HEK293 (cell line): ENCODE measurements around the gene PRKAB1.

ENCODE experiments used
- CTCF ChIA-PET: fragments of 350-600 bp; formaldehyde crosslinking; extraction: SDS; loops from one replicate; lab custom pipeline; 2021; ENCODE audit warnings: antibody characterized with exemption; lab: Yijun Ruan, JAX
- POLR2A ChIA-PET: fragments of 300-600 bp; formaldehyde crosslinking; extraction: SDS; loops from one replicate; lab custom pipeline; 2020; ENCODE audit warnings: antibody characterized with exemption, inconsistent platforms; lab: Yijun Ruan, JAX
- H3K27ac ChIP-seq: fragments of 200-500 bp; sonication (Bioruptor generic); 2 replicates; pipeline ENCODE4 v1.5.1; 2014; ENCODE audit warnings: low read depth, low read length, control low read depth, inconsistent platforms; ENCODE audit errors: extremely low read depth
- H3K36me3 ChIP-seq, 2 experiments: fragments of 200-500 bp in 1 of 2; sonication (Bioruptor generic) in 1 of 2; 1 replicate in 1 of 2; 2 replicates in 1 of 2; pipeline ENCODE4 v1.5.1; 2014 to 2017; ENCODE audit warnings: inconsistent platforms in 2 of 2, low read length in 2 of 2; ENCODE audit not compliant: control insufficient read depth in 2 of 2, insufficient read depth in 1 of 2
- H3K4me1 ChIP-seq: fragments of 200-500 bp; sonication (Bioruptor generic); 2 replicates; pipeline ENCODE4 v1.5.1; 2014; ENCODE audit warnings: mild to moderate bottlenecking, low read length, inconsistent platforms; ENCODE audit not compliant: control insufficient read depth, insufficient read depth
- H3K4me3 ChIP-seq: 2 replicates; pipeline ENCODE4 v1.5.1; 2011; ENCODE audit warnings: low read depth, mild to moderate bottlenecking, control low read depth, low read length, moderate library complexity
- H3K9me3 ChIP-seq: fragments of 200-500 bp; sonication (Bioruptor generic); 2 replicates; pipeline ENCODE4 v1.5.1; 2014; ENCODE audit warnings: low read depth, low read length, inconsistent platforms; ENCODE audit not compliant: control insufficient read depth, insufficient read depth
- HOXA7 ChIP-seq: sonication (generic); formaldehyde crosslinking; IDR thresholded peaks from 2 replicates; pipeline ENCODE4 v1.8.1; 2022; ENCODE audit warnings: missing genetic modification reagents, borderline replicate concordance
- KLF16 ChIP-seq: fragments of 450-650 bp; formaldehyde crosslinking; IDR thresholded peaks from 2 replicates; pipeline ENCODE4 v1.5.1; 2017; ENCODE audit warnings: missing biosample characterization, missing genetic modification characterization
- KLF7 ChIP-seq: fragments of 450-650 bp; formaldehyde crosslinking; IDR thresholded peaks from 2 replicates; pipeline ENCODE4 v1.5.1; 2016; ENCODE audit warnings: missing biosample characterization, missing genetic modification characterization, borderline replicate concordance
- WT1 ChIP-seq: fragments of 450-650 bp; formaldehyde crosslinking; IDR thresholded peaks from 2 replicates; pipeline ENCODE4 v1.5.1; 2016; ENCODE audit warnings: missing biosample characterization, missing genetic modification characterization
- ZEB2 ChIP-seq: fragments of 450-650 bp; formaldehyde crosslinking; IDR thresholded peaks from 2 replicates; pipeline ENCODE4 v1.5.1; 2016; ENCODE audit warnings: missing biosample characterization, missing genetic modification characterization
- ZNF184 ChIP-seq: fragments of 450-650 bp; IDR thresholded peaks from 2 replicates; pipeline ENCODE4 v1.5.1; 2018; ENCODE audit warnings: missing biosample characterization, mild to moderate bottlenecking, missing genetic modification characterization
- ZNF214 ChIP-seq: fragments of 450-650 bp; formaldehyde crosslinking; IDR thresholded peaks from 2 replicates; pipeline ENCODE4 v1.5.1; 2017; ENCODE audit warnings: missing biosample characterization, mild to moderate bottlenecking, missing genetic modification characterization, borderline replicate concordance
- ZNF266 ChIP-seq: fragments of 450-650 bp; formaldehyde crosslinking; IDR thresholded peaks from 2 replicates; pipeline ENCODE4 v1.5.1; 2016; ENCODE audit warnings: missing biosample characterization, missing genetic modification characterization, low read depth
- ZNF558 ChIP-seq: fragments of 450-650 bp; formaldehyde crosslinking; IDR thresholded peaks from 2 replicates; pipeline ENCODE4 v1.5.1; 2016; ENCODE audit warnings: missing biosample characterization, missing genetic modification characterization
- ZNF560 ChIP-seq: fragments of 450-650 bp; formaldehyde crosslinking; IDR thresholded peaks from 2 replicates; pipeline ENCODE4 v1.5.1; 2017; ENCODE audit warnings: missing biosample characterization, missing genetic modification characterization, borderline replicate concordance
- ZNF621 ChIP-seq: fragments of 450-650 bp; formaldehyde crosslinking; IDR thresholded peaks from 2 replicates; pipeline ENCODE4 v1.5.1; 2017; ENCODE audit warnings: missing biosample characterization, missing genetic modification characterization
- ZNF701 ChIP-seq: fragments of 450-650 bp; formaldehyde crosslinking; IDR thresholded peaks from 2 replicates; pipeline ENCODE4 v1.5.1; 2016; ENCODE audit warnings: missing biosample characterization, missing genetic modification characterization
- ZNF747 ChIP-seq: fragments of 450-650 bp; formaldehyde crosslinking; IDR thresholded peaks from 2 replicates; pipeline ENCODE4 v1.5.1; 2016; ENCODE audit warnings: missing biosample characterization, missing genetic modification characterization
- ZSCAN16 ChIP-seq: fragments of 450-650 bp; formaldehyde crosslinking; IDR thresholded peaks from 2 replicates; pipeline ENCODE4 v1.5.1; 2016; ENCODE audit warnings: missing biosample characterization, missing genetic modification characterization
- TF ChIP-seq, protein P1 (sequence below): fragments of 450-650 bp; formaldehyde crosslinking; IDR thresholded peaks from 2 replicates; pipeline ENCODE4 v1.5.1; 2016; ENCODE audit warnings: missing biosample characterization, missing genetic modification characterization
- TF ChIP-seq, protein P2 (sequence below): fragments of 450-650 bp; formaldehyde crosslinking; IDR thresholded peaks from 2 replicates; pipeline ENCODE4 v1.5.1; 2016; ENCODE audit warnings: missing biosample characterization, missing genetic modification characterization
- TF ChIP-seq, protein P3 (sequence below): fragments of 450-650 bp; formaldehyde crosslinking; IDR thresholded peaks from 2 replicates; pipeline ENCODE4 v1.5.1; 2016; ENCODE audit warnings: missing biosample characterization, missing genetic modification characterization
- TF ChIP-seq, protein P4 (sequence below): fragments of 450-650 bp; formaldehyde crosslinking; IDR thresholded peaks from 2 replicates; pipeline ENCODE4 v1.5.1; 2016; ENCODE audit warnings: missing biosample characterization, missing genetic modification characterization
- TF ChIP-seq, protein P5 (sequence below): fragments of 450-650 bp; formaldehyde crosslinking; IDR thresholded peaks from 2 replicates; pipeline ENCODE4 v1.5.1; 2016; ENCODE audit warnings: missing biosample characterization, missing genetic modification characterization

The PRKAB1 gene

DNA sequence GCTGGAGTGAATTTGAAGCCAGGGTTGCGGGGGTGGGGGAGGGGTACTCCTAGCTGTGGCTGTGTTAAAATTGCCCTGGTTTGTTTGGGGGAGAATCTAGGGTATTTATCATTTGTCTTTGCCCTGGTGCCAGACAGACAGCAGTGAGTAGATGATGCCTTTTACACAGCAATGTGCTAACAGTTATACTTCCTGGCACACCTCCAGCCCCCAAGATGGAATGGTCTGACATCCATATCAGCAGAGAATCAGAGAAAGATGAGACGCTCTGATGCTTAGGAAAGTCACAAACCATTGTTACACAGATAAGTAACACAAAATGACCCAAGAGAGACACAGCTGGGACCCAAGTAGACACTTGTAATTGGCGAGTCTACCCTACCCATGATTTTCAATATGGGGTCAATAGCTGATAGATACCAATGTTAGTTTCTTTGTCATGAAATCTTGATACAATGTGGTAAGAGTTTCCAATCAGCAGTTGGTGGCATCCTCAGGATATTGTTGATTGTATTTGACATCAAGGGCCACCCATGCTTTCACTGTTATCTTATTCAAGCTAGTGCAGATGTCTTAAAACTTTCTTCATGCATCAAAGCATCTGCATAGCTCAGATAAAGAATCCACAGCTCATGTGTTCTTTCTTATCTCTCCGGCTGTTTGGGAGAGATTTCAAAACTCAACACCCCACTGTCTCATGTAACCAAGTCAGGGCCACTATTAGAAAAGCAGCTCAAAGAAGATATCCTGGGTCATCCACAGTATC is 2.6 kb upstream of the PRKAB1 start:
- Histone ChIP-seq H3K4me3 (no peak overlapping the region), H3K36me3 (peaks cover 0 to 8% of the 10 kb centered on the region in 2 experiments; a peak in 2 of 3 replicates), H3K4me1 (no peaks in the 10 kb centered on the region), H3K9me3 (no peaks in the 10 kb centered on the region), H3K27ac (no peak overlapping the region)
- ChIA-PET POLR2A (no interaction called here), CTCF (interaction anchor here (1.4 kb wide), 2 partner anchors 16 to 221 kb away, joined by 4 to 6 read pairs; no protein-coding TSS in a partner anchor)
- no peak for TF ChIP-seq ZNF560 (tag by site-specific recombination)
- no peak for TF ChIP-seq ZNF214 (tag by site-specific recombination)
- no peak for TF ChIP-seq ZNF747 (tag by site-specific recombination)
- TF ChIP-seq, protein P1, sequence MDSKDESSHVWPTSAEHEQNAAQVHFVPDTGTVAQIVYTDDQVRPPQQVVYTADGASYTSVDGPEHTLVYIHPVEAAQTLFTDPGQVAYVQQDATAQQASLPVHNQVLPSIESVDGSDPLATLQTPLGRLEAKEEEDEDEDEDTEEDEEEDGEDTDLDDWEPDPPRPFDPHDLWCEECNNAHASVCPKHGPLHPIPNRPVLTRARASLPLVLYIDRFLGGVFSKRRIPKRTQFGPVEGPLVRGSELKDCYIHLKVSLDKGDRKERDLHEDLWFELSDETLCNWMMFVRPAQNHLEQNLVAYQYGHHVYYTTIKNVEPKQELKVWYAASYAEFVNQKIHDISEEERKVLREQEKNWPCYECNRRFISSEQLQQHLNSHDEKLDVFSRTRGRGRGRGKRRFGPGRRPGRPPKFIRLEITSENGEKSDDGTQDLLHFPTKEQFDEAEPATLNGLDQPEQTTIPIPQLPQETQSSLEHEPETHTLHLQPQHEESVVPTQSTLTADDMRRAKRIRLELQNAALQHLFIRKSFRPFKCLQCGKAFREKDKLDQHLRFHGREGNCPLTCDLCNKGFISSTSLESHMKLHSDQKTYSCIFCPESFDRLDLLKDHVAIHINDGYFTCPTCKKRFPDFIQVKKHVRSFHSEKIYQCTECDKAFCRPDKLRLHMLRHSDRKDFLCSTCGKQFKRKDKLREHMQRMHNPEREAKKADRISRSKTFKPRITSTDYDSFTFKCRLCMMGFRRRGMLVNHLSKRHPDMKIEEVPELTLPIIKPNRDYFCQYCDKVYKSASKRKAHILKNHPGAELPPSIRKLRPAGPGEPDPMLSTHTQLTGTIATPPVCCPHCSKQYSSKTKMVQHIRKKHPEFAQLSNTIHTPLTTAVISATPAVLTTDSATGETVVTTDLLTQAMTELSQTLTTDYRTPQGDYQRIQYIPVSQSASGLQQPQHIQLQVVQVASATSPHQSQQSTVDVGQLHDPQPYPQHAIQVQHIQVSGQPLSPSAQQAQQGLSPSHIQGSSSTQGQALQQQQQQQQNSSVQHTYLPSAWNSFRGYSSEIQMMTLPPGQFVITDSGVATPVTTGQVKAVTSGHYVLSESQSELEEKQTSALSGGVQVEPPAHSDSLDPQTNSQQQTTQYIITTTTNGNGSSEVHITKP (tag by site-specific recombination): 0 out of 2 replicates have a peak, but pooled peaks have one; percentile 24

DNA sequence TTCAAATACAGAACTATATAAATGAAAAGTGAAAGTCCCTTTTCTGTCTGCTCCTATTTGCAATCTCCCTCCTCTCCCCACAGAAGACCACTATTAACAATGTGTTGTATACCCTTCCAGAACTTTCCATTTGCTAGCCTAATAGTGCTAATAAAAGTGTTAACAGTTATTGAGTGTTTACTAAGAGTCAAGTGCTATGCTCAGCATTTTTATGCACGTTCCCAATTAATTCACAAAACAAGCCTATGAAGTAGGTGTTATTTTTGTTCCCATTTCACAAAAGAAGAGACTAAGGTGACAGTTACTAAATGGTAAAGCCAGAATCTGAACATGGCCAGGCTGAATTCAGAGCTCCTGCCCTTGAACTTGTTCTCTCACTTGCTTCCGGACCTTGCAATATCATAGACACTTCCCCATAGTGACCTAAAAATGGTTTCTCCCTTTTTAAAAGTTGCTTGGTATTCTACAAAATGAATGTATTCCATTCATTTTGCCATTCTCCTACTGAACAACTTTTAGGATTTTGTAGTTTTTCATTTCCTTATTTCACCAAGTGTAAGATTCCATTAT is 1.6 kb upstream of the PRKAB1 start:
- Histone ChIP-seq H3K9me3 (no peaks in the 10 kb centered on the region), H3K27ac (no peak overlapping the region), H3K36me3 (peaks cover 4 to 17% of the 10 kb centered on the region in 2 experiments), H3K4me1 (no peaks in the 10 kb centered on the region), H3K4me3 (no peak overlapping the region)
- CTCF ChIA-PET: interaction anchor here (0.7 to 1.4 kb wide), 2 partner anchors 13 to 222 kb away, joined by 4 to 6 read pairs; no protein-coding TSS in a partner anchor
- no peak for TF ChIP-seq KLF16 (tag by site-specific recombination)
- TF ChIP-seq, protein P2, sequence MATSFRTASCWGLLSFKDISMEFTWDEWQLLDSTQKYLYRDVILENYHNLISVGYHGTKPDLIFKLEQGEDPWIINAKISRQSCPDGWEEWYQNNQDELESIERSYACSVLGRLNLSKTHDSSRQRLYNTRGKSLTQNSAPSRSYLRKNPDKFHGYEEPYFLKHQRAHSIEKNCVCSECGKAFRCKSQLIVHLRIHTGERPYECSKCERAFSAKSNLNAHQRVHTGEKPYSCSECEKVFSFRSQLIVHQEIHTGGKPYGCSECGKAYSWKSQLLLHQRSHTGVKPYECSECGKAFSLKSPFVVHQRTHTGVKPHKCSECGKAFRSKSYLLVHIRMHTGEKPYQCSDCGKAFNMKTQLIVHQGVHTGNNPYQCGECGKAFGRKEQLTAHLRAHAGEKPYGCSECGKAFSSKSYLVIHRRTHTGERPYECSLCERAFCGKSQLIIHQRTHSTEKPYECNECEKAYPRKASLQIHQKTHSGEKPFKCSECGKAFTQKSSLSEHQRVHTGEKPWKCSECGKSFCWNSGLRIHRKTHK (tag by site-specific recombination): no peak
- TF ChIP-seq, protein P3, sequence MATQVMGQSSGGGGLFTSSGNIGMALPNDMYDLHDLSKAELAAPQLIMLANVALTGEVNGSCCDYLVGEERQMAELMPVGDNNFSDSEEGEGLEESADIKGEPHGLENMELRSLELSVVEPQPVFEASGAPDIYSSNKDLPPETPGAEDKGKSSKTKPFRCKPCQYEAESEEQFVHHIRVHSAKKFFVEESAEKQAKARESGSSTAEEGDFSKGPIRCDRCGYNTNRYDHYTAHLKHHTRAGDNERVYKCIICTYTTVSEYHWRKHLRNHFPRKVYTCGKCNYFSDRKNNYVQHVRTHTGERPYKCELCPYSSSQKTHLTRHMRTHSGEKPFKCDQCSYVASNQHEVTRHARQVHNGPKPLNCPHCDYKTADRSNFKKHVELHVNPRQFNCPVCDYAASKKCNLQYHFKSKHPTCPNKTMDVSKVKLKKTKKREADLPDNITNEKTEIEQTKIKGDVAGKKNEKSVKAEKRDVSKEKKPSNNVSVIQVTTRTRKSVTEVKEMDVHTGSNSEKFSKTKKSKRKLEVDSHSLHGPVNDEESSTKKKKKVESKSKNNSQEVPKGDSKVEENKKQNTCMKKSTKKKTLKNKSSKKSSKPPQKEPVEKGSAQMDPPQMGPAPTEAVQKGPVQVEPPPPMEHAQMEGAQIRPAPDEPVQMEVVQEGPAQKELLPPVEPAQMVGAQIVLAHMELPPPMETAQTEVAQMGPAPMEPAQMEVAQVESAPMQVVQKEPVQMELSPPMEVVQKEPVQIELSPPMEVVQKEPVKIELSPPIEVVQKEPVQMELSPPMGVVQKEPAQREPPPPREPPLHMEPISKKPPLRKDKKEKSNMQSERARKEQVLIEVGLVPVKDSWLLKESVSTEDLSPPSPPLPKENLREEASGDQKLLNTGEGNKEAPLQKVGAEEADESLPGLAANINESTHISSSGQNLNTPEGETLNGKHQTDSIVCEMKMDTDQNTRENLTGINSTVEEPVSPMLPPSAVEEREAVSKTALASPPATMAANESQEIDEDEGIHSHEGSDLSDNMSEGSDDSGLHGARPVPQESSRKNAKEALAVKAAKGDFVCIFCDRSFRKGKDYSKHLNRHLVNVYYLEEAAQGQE: no peak
- no peak for TF ChIP-seq ZSCAN16
- no peak for TF ChIP-seq WT1 (tag by site-specific recombination)
- TF ChIP-seq ZNF558 (tag by site-specific recombination): no peak
- no peak for TF ChIP-seq ZNF266 (tag by site-specific recombination)
- TF ChIP-seq ZNF701 (tag by site-specific recombination): no peak
- TF ChIP-seq, protein P4, sequence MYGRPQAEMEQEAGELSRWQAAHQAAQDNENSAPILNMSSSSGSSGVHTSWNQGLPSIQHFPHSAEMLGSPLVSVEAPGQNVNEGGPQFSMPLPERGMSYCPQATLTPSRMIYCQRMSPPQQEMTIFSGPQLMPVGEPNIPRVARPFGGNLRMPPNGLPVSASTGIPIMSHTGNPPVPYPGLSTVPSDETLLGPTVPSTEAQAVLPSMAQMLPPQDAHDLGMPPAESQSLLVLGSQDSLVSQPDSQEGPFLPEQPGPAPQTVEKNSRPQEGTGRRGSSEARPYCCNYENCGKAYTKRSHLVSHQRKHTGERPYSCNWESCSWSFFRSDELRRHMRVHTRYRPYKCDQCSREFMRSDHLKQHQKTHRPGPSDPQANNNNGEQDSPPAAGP (tag by site-specific recombination): no peak
- TF ChIP-seq ZEB2 (tag by site-specific recombination): no peak
- TF ChIP-seq ZNF621: no peak
- no peak for TF ChIP-seq ZNF560 (tag by site-specific recombination)
- TF ChIP-seq KLF7 (tag by site-specific recombination): no peak
- TF ChIP-seq ZNF747 (tag by site-specific recombination): no peak
- no peak for TF ChIP-seq ZNF184 (tag by site-specific recombination)
- TF ChIP-seq HOXA7 (CRISPR knock-in tag): no peak
- TF ChIP-seq, protein P5, sequence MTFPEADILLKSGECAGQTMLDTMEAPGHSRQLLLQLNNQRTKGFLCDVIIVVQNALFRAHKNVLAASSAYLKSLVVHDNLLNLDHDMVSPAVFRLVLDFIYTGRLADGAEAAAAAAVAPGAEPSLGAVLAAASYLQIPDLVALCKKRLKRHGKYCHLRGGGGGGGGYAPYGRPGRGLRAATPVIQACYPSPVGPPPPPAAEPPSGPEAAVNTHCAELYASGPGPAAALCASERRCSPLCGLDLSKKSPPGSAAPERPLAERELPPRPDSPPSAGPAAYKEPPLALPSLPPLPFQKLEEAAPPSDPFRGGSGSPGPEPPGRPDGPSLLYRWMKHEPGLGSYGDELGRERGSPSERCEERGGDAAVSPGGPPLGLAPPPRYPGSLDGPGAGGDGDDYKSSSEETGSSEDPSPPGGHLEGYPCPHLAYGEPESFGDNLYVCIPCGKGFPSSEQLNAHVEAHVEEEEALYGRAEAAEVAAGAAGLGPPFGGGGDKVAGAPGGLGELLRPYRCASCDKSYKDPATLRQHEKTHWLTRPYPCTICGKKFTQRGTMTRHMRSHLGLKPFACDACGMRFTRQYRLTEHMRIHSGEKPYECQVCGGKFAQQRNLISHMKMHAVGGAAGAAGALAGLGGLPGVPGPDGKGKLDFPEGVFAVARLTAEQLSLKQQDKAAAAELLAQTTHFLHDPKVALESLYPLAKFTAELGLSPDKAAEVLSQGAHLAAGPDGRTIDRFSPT: no peak
- TF ChIP-seq ZNF214 (tag by site-specific recombination): no peak
- POLR2A ChIA-PET: no interaction called here
